Measurements from ENCODE around the gene AKR7A2.
"Not testable (repeated sequence)": the region's sequence is repeated elsewhere in the genome, so short reads cannot be mapped to it uniquely, and the experiment has no call there.

The AKR7A2 gene

DNA sequence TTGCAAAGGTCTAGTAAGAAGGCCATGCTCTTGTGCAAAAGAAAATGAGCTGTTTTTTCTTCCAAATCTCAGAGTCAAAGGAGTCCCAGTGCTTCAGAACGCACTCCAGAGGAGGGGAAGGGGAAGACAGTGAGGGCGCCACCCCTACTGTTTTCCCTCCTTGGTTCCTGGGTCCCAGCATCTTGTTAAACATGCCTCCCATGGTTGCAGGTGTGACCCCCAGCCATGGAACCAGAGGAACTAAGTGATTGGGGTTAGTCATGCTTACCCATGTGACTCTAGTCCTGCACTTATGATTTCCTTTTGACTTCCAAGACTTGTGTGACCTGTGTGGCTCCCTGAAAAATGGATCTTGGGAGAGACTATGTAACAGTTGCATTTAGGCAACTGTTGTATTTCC is 17.3 kb downstream of the AKR7A2 start:
- FAIRE-seq = no peak

DNA sequence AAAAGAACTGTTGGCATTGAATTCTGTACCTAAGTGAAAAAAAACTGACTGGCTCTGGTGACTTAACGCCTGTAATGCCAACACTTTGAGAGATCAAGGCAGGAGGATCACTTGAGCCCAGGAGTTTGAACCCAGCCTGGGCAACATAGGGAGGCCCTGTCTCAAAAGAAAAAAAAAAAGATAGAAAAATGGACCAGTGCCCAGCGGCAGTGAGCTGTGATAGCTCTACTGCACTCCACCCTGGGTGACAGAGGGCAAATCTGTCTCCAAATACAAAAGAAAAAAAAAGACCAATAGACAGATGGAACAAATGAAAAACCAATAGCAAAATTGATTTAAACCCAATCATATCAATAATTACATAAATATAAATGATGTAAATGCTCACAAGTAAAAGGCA is 22.7 kb downstream of the AKR7A2 start:
- no peak for FAIRE-seq

DNA sequence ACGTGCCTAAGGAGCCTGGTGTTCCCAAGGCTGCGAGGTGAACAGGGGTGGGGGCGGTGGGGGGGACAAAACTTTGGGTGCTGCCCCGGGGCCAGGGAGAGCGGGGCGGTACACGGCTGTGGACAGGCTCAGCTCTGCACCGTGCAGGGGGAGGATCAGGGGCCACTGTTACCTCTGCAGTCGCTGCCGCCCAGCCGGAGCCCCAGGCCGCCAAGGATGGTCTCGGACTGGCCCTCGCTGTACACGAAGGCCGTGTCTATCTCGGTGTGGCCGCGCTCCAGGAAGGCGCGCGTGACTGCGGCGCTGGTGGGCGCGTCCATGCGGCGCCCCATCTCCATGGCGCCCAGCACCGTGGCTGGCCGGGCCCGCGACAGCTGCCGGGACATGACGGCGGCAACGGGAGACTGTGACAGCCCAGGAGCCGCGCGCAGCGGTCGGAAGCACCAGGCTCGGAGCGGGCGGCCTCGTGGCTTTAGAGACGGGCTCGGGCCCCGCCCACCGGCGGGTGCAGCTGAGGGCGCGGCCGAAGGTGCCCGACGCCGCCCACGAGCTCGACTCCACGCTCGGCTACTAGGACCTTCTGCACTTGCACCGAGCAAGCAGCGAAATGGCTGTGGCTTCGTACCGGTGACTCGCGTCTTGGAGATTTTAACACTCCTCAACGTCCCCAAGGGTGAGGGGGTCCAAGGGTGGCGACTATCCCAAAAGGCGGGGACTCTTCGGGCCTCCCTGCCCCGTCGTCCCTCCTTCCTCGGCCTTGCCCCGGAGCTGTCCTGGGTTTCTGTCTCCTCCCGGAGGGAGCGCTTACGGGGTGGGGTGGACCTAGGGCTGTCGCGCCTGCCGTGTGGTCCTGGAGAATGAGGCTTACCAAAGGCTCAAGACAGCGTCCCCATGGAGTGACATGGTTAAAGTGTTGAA is 23.4 kb downstream of the AKR7A2 start, which contains the start of gene AKR7A3:
AKR7A3 (minus strand) TSS at position 447 of the 918 bp plus-strand sequence; CDS start at position 386, 61 bp downstream.
- not testable (repeated sequence) for FAIRE-seq

DNA sequence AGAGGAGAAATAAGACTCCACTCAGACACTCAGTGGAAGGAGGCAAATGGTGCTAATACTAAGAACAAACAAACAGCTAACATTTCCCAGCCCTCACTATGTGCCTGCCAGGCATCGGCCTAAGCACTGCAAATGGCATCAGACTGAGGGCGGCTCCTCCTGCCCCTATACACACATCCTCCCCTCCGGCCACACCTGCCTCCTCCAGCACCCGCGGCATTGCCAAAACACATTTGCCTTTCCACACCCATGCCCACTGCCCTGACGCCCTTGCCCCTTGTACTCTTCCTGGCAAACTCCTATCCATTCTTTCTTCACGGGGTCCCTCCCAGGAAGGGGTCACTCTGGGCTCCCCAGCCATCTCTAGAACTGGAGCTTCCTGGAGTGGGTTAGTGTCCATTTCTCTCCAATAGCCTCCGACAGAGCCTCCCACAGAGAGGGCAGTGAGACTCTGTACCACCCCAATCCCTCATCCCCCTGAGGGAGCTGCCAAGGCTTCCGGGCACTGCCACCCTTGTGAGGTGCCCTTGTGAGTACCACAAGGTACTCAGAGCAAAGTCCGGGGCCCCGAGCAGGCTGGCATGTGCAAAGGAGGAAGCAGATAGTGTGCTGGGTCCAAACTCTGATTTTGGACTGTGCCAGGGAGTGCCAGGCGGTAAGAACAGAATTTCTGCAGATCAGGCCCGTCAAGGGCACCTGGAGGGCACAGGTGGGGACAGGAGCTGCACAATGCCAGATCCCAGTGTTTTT is 24.3 kb downstream of the AKR7A2 start:
- FAIRE-seq = no peak

DNA sequence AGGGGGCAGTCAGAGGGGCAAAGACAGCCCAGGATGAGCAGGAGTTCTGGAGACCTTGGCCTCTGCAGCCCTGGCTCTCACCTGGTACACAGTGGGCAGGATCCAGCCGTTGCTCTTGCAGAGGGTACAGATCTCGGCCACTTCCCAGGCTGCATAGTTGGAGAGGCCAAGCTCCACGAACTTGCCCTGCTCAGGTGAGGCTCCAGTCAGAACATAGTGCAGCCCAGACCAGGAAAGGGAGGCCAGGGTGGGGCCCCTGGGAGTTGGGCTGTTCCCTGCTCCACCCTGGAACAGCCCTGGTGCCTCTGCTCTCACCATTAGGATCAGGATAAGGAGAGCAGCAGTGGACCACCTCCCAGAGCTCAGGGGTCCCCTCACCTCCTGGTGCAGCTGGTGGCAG is 26.1 kb downstream of the AKR7A2 start:
- not testable (repeated sequence) for FAIRE-seq

DNA sequence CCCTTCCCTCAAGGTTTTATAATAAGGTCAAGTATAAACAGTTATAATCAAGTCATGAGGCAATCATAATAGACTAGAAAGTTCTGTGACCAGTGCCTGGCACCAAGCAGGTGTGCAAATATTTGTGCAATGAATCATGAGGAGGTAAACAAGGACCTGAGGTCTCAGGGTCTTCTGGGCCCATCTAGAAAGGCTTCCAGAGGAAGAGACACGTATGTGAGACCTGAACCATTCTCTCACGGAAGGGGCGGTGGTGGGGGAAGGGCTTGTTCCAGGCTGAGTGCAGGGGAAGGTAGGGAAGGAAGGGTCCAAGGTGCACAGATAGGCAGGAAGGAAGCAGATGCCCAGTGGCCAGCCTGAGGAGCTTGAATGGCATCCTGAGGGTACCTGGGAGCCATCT is 26.6 kb downstream of the AKR7A2 start:
- FAIRE-seq = not testable (repeated sequence)

DNA sequence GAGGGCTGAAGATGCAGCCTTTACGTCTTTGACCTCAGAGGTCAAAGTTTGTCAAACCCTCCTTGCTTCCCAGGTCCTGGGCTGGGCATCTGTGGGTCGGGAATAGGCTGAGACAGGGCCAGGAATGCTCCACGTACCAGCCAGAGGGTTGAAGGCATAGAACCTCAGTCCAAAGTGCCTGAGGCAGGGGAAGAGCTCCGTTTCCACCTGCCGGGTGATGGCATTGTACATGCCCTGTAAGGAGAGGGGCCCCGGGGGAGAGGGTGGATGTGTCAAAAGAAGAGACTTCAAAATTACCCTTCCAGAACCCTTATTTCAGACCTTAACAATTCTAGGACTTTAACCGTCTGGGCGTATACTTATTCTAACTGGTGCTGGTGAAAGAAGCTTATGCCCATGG is 27.1 kb downstream of the AKR7A2 start:
- FAIRE-seq = no peak

DNA sequence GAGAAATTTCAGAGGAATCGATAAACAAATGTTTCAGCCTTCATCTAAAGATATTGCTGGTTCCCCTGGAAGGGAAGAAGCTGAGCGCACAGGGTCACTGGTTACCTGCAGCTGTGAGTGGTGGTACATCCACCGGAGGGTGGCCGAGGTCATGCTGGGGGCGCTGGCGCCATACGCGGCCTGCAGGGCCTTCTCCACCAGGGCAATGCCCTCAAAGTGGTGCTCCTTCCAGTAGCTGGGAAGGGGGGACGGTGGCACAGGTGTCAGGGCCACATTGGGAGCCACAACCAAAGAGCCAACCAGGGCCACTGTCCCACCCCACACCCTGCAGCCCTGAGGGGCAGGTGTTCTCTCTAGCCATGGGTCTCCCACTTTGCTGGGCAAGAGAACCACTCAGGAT is 28.1 kb downstream of the AKR7A2 start:
- no peak for FAIRE-seq

DNA sequence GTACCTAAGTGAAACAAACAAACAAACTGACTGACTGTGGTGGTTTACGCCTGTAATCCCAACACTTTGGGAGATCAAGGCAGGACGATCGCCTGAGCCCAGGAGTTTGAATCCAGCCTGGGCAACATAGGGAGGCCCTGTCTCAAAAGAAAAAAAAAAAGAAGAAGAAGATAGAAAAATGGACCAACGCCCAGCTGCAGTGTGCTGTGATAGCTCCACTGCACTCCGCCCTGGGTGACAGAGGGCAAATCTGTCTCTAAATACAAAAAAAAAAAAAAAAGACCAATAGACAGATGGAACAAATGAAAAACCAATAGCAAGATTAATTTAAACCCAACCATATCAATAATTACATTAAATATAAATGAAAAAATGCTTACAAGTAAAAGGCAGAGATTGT is 37.3 kb downstream of the AKR7A2 start:
- FAIRE-seq = no peak

DNA sequence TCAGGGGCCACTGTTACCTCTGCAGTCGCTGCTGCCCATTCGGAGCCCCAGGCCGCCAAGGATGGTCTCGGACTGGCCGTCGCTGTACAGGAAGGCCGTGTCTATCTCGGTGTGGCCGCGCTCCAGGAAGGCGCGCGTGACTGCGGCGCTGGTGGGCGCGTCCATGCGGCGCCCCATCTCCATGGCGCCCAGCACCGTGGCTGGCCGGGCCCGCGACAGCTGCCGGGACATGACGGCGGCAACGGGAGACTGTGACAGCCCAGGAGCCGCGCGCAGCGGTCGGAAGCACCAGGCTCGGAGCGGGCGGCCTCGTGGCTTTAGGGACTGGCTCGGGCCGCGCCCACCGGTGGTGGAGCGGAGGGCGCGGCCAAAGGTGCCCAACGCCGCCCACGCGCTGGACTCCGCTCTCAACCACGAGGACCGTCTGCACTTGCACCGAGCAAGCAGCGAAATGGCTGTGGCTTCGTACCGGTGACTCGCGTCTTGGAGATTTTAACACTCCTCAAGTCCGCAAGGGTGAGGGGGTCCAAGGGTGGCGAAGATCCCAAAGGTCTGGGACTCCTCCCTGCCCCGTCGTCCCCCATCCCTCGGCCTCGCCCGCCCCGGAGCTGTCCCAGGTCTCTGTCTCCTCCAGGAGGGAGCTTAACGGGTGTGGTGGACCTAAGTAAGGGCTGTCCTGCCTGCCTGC is 38.0 kb downstream of the AKR7A2 start:
- not testable (repeated sequence) for FAIRE-seq

DNA sequence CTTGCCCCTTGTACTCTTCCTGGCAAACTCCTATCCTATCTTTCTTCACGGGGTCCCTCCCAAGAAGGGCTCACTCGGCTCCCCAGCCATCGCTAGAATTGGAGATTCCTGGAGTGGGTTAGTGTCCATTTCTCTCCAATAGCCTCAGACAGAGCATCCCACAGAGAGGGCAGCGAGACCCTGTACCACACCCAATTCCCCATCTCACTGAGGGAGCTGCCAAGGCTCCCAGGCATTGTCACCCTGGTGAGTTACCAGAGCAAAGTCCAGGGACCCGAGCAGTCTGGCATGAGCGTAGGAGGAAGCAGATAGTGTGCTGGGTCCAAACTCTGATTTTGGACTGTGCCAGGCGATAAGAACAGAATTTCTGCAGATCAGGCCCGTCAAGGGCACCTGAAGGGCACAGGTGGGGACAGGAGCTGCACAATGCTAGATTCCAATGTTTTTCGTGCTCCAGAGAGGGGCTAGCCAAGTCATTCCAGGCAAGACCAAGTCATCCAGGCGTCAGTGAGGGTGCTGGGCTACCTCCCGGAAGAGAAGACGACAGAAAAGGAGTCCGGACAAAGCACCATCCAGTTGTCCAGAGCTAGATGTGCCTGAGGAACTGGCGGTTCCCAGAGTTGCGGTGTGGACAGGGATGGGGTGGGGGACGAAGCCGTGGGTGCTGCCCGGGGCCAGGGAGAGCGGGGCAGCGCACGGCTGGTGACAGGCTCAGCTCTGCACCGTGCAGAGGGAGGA is 38.7 kb downstream of the AKR7A2 start:
- no peak for FAIRE-seq

DNA sequence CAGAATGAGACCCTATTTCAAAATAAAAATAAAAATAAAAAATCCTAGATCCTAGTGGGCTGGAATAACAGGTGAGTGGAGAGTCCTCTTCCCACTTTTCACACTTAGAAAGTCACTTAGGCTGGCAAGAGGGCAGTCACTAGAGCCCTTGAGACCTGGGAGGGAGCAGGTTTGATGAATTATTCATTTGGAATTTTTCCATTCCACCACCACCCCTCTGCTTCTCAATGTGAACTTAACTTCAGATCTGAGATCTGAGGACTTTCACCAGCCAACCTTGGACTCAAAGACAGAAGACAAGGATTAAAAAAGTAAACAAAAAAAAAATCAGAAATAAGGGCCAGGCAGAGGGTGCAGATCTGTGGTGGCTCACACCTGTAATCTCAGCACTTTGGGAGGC is 39.9 kb downstream of the AKR7A2 start:
- FAIRE-seq = no peak

DNA sequence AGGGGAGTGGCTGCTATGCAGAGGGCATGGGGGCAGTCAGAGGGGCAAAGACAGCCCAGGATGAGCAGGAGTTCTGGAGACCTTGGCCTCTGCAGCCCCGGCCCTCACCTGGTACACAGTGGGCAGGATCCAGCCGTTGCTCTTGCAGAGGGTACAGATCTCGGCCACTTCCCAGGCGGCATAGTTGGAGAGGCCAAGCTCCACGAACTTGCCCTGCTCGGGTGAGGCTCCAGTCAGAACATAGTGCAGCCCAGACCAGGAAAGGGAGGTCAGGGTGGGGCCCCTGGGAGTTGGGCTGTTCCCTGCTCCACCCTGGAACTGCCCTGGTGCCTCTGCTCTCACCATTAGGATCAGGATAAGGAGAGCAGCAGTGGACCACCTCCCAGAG is 41.6 kb downstream of the AKR7A2 start:
- not testable (repeated sequence) for FAIRE-seq

DNA sequence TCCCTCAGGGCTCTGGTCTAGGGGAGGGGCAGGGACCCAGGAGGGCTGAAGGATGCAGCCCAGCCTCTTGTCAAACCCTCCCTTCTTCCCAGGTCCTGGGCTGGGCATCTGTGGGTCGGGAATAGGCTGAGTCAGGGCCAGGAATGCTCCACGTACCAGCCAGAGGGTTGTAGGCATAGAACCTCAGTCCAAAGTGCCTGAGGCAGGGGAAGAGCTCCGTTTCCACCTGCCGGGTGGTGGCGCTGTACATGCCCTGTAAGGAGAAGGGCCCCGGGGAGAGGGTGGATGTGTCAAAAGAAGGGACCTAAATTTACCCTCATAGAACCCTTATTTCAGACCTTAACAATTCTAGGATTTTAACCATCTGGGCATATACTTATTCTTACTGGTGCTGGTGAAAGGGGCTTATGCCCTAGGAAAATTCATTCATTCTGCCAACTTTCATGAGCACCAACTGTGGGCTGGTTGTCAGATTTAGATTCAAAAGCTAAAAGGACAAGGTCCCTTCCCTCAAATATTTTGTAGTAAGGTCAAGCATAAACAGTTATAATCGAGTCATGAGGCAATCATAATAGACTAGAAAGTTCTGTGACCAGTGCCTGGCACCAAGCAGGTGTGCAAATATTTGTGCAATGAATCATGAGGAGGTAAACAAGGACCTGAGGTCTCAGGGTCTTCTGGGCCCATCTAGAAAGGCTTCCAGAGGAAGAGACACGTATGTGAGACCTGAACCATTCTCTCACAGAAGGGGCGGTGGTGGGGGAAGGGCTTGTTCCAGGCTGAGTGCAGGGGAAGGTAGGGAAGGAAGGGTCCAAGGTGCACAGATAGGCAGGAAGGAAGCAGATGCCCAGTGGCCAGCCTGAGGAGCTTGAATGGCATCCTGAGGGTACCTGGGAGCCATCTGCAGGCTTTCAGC is 42.3 kb downstream of the AKR7A2 start:
- FAIRE-seq = not testable (repeated sequence)

DNA sequence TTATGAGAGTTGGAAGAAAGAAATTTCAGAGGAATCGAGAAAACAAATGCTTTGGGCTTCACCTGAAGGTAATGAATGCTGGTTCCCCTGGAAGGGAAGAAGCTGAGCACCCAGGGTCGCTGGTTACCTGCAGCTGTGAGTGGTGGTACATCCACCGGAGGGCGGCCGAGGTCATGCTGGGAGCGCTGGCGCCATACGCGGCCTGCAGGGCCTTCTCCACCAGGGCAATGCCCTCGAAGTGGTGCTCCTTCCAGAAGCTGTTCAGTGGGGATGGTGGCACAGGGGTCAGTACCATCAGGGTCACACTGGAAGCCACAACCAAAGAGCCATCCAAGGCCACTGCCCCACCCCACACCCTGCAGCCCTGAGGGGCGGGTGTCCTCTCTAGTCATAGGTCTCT is 43.5 kb downstream of the AKR7A2 start:
- FAIRE-seq = no peak

DNA sequence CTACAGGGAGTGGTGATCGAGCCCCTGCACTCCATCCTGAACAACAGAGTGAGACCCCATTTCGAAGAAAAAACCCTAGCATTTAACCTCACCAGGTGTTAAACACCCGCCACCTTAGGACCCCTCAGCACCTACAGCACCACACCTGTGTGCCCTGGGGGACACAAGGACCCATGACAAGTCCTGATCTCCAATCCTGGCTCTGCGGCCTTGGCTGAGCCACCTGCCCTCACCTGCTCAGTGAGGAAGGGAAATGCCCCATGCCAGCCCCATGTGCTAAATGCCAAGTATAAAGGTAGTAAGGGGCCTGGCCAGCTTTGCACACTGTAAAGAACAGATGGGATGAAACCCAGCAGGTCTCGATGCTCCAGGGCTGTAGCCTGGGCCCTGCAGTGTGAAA is 49.2 kb downstream of the AKR7A2 start:
- FAIRE-seq = no peak

DNA sequence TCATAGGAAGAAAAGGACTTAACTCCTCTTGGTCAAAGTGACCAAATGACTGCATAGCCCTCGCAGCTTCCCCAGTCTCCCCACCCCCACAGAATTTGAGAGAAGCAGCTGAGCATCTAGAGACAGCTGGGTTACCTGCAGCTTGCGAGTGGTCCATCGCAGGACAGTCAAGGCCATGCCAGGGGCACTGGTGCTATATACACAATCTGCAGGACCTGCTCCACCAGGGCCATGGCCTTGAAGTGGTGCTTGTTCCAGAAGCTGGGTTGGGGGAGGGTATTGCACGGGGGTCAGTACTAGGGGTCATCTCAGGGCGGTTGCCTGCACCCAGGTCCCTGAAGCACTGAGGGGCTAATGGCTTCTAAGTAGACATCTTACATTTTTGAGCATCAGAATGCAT is 49.9 kb downstream of the AKR7A2 start:
- FAIRE-seq = no peak

DNA sequence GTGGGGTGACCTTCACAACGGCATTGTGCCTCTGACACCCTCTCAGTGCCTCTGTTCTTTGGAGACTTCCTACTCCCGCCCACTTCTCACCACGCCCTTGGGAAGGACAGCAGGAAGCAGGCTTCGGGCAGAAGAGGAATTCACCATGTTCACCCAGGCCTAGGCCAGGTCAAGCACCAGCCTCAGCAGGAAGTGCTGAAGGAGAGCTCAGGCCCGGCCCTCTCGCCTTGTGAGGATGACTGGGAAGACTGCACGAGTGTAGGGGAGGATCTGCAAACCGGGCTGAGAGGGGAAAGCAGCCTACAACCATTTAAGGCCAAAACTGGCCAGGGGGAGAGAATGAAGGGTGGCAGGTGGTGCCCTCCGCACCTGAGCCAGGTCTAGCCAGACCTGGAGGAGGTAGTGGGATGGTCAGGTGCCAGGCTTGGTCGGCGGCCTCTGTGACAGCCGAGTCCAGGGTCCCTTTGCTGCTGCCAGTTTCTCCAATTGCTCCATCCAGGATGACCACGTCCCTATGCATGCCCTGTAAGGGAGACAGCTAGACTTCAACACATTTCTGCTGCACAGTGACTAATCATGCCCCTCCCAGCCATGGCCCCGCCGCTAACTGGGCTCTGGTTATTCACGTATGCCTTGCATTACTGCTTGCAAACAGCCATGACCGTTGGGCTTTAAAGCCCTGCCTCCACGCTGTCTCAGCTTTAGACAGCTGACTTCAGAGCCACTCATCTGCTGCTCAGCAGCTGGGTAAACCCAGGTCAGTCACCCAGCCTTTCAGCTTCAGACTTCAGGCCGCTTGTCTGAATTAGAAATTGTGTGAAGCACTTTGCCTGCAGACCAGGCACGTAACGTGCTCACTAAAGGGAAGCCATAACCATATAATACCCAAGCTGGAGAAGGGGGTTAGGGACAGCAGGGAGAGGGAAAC is 51.5 kb downstream of the AKR7A2 start:
- FAIRE-seq = no peak

DNA sequence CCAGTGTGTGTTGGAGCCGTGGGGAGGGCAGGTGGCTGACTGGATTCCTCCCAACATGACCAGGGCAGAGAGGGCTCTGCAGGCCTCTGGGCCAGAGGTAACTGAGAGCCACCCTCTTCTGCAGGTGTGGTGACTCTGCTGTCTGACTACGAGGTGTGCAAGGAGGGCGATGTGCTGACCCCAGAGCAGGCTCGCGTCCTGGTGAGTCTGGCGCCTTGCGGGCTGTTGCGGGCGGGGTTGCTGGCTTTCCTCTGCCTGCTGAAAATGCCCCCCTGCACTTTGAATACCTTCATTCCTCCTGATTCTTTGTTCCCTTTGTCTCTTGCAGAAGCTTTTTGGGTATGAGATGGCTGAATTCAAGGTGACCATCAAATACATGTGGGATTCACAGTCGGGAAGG is 53.6 kb downstream of the AKR7A2 start:
- FAIRE-seq = no peak

DNA sequence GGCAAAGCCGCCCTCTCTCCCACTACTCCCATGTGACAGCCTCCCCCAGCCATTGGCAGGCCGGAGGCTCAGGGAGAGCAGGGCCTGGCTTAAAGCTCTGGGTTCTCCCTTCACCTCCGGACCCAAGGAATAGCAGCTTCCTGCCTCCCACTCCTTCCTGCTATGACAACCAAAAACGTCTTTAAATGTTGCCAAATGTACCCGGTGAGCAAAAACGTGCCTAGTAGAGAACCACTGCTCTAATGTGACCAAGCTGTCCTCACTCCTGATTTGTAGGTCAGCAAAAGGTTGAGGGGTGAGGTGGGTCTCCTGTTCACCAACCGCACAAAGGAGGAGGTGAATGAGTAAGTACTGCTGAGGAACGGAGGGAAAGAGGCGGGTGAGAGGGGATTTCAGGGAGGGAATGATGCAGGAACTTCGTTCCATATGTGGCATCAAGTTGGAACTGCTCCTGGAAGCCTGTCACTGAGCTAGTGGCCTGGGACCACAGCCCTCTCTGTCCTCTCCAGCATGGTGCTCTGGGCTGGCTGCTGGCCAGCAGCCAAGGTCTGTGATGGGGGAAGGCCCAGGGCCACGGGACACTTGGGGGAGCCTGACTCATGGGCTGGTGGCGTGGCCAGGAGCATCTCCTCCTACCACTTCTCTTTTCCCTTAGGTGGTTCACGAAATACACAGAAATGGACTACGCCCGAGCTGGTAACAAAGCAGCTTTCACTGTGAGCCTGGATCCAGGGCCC is 54.6 kb downstream of the AKR7A2 start:
- FAIRE-seq = no peak
